Tibial artery (tissue), 4 donors: Measurements from ENCODE around the gene UFSP2.

Experiments used
- DNase-seq, 2 donors: peaks; one replicate each; pipeline ENCODE4 v3.0.0-alpha.2; 2019
- H3K27ac ChIP-seq, 2 donors: fragments of 200-600 bp; sonication (generic) in 1 of 2; 1 replicate in 1 of 2; 2 replicates in 1 of 2; pipeline ENCODE4 v1.5.1; 2018 to 2019; ENCODE audit warnings: mild to moderate bottlenecking in 1 of 2
- H3K27me3 ChIP-seq, 2 donors: fragments of 200-600 bp; sonication (generic) in 1 of 2; one replicate each; pipeline versions ENCODE4 v1.5.1 to v1.6.0; 2016 to 2019
- H3K36me3 ChIP-seq, 3 donors: fragments of 200-600 bp; sonication (generic) in 2 of 3; one replicate each; pipeline ENCODE4 v1.5.1; 2016 to 2019; ENCODE audit warnings: mild to moderate bottlenecking in 2 of 3
- H3K4me1 ChIP-seq, 4 donors: fragments of 200-600 bp; sonication (generic) in 2 of 4; 1 replicate in 3 of 4; 2 replicates in 1 of 4; pipeline ENCODE4 v1.5.1; 2016 to 2019
- H3K4me3 ChIP-seq, 2 donors: fragments of 200-600 bp; sonication (generic) in 1 of 2; 1 replicate in 1 of 2; 2 replicates in 1 of 2; pipeline ENCODE4 v1.5.1; 2018 to 2019; ENCODE audit warnings: mild to moderate bottlenecking in 2 of 2
- H3K9me3 ChIP-seq, 3 donors: fragments of 200-600 bp; sonication (generic) in 1 of 3; one replicate each; pipeline ENCODE4 v1.5.1; 2016 to 2019
- intact Hi-C: fragments of 100-400 bp; cut with DNase I; formaldehyde crosslinking; loops from one replicate; pipeline ENCODE4 v1.15.0; 2023; ENCODE audit warnings: low total_unique reads
- TF ChIP-seq, protein P1 (sequence below), 2 experiments: fragments of 200-600 bp in 1 of 2; fragments of 450-650 bp in 1 of 2; IDR thresholded peaks; one replicate each; pipeline ENCODE4 v1.5.1; 2017 to 2019; ENCODE audit warnings: antibody characterized with exemption in 2 of 2, mild to moderate bottlenecking in 1 of 2, moderate library complexity in 1 of 2

The UFSP2 gene

DNA sequence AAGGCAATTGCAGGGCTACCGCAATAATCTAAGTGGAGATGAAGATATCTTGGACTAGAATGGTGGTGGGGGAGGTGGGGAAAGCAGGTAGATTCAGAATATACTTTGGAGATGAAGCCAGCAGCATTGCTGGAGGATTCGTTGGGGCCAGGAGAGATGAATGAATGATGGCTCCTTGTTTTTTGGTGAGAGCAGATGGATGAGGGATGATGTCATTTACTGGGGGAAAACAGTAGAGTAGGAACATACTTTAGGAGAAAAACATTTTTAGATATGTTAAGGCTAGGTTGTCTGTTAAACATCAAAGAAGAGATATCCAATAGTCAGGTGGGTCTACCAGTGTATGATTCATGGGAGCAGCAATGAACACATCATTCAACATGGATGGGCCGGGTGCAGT lies 39.9 kb upstream of the UFSP2 start:
- H3K4me3 ChIP-seq = no peak overlapping the region
- TF ChIP-seq, protein P1, sequence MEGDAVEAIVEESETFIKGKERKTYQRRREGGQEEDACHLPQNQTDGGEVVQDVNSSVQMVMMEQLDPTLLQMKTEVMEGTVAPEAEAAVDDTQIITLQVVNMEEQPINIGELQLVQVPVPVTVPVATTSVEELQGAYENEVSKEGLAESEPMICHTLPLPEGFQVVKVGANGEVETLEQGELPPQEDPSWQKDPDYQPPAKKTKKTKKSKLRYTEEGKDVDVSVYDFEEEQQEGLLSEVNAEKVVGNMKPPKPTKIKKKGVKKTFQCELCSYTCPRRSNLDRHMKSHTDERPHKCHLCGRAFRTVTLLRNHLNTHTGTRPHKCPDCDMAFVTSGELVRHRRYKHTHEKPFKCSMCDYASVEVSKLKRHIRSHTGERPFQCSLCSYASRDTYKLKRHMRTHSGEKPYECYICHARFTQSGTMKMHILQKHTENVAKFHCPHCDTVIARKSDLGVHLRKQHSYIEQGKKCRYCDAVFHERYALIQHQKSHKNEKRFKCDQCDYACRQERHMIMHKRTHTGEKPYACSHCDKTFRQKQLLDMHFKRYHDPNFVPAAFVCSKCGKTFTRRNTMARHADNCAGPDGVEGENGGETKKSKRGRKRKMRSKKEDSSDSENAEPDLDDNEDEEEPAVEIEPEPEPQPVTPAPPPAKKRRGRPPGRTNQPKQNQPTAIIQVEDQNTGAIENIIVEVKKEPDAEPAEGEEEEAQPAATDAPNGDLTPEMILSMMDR (IDR thresholded peaks at IDR 0.05) = no peak
- intact Hi-C loops = loop anchor here (10.0 kb wide), 1 partner anchor 261 kb away; the partner anchor contains the start of genes CFAP97 and SNX25

DNA sequence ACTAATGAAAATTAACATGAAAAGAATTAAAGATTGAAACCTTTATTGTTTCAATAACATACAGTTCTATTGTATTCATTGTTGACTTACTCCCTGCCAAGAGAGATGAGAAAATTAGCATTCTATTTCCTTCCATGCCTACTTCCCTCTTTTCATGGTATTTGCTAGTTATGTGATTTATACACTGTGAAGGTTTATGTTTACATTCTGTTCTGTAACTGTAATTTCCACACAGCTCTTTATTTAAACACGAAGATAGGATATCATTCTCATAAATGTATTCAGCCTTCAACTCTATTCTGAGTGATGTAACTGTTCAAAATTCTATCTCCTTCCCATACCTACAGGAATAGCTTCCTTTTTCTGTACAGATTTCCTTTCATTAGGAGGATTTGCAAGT lies 39.1 kb upstream of the UFSP2 start:
- H3K9me3 ChIP-seq = no peaks in the 10 kb centered on the region
- H3K27ac ChIP-seq = no peak overlapping the region
- H3K4me1 ChIP-seq = peaks cover 0 to 21% (median 0%) of the 10 kb centered on the region in 4 donors
- H3K4me3 ChIP-seq = no peak overlapping the region
- no peaks in the 10 kb centered on the region for H3K27me3 ChIP-seq
- no peak for DNase-seq
- peaks cover 0 to under 1% (median 0%) of the 10 kb centered on the region in 3 donors for H3K36me3 ChIP-seq
- intact Hi-C loops = loop anchor here (10.0 kb wide), 1 partner anchor 260 kb away; the partner anchor contains the start of genes CFAP97 and SNX25
- TF ChIP-seq, protein P1 (IDR thresholded peaks at IDR 0.05) = no peak

More for the DNA sequence above, 39.9 kb upstream of the UFSP2 start:
- Histone ChIP-seq H3K36me3 (no peaks in the 10 kb centered on the region), H3K9me3 (no peaks in the 10 kb centered on the region), H3K27me3 (no peaks in the 10 kb centered on the region), H3K4me1 (peaks cover 0 to 25% (median 0%) of the 10 kb centered on the region in 4 donors), H3K27ac (no peak overlapping the region)
- DNase-seq = no peak

DNA sequence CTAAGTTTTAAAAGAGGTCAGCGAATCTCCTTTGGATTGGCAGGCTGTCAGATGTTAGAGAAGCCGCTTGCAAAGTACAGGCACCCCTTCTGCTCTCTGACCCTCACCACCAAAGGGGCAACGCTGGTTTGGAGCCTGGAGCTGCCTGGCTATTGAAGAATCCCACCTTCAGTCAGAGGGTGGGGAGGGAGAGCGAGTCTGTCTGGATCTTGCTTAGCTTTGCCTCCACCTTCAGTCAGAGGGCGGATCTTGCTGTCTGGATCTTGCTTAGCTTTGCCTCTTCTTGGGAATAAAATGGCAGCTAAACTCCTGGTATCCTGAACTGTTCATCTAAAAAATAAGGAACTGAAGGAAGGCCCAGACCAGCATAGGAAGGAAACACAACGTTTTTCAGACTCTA lies 38.4 kb upstream of the UFSP2 start:
- Histone ChIP-seq H3K9me3 (no peaks in the 10 kb centered on the region), H3K36me3 (peaks cover 0 to 7% (median 0%) of the 10 kb centered on the region in 3 donors), H3K27me3 (no peaks in the 10 kb centered on the region), H3K27ac (no peak overlapping the region), H3K4me3 (no peak overlapping the region), H3K4me1 (peaks cover 0 to 16% (median 0%) of the 10 kb centered on the region in 4 donors)
- intact Hi-C loops = loop anchor here (10.0 kb wide), 1 partner anchor 259 kb away; the partner anchor contains the start of genes CFAP97 and SNX25
- TF ChIP-seq, protein P1 (IDR thresholded peaks at IDR 0.05) = no peak
- DNase-seq = no peak

DNA sequence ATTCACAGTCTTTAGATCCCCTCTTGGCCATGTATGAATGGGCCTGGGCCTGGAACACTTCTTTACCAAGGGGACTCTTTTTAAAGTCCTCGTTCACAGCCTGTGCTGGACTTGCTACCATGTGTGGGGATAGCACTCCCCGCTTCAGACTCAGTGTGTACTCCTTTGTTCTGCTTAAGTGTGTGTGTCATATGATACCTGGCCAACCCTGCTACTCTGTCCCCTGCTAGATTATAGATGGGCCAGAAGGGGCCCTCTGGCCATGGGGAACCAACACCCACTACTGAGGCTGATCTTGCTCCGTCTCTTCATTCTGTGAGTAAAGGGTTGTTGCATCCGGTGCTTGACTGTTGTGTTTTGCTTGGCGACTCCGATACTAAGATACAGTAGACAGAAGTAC lies 37.8 kb upstream of the UFSP2 start:
- Histone ChIP-seq H3K27ac (no peak overlapping the region), H3K27me3 (no peaks in the 10 kb centered on the region), H3K4me3 (no peak overlapping the region), H3K9me3 (no peaks in the 10 kb centered on the region), H3K4me1 (peaks cover 0 to 16% (median 0%) of the 10 kb centered on the region in 4 donors), H3K36me3 (peaks cover 0 to 7% (median 0%) of the 10 kb centered on the region in 3 donors)
- no peak for DNase-seq
- intact Hi-C loops = loop anchor here (10.0 kb wide), 1 partner anchor 259 kb away; the partner anchor contains the start of genes CFAP97 and SNX25
- TF ChIP-seq, protein P1 (IDR thresholded peaks at IDR 0.05) = no peak

DNA sequence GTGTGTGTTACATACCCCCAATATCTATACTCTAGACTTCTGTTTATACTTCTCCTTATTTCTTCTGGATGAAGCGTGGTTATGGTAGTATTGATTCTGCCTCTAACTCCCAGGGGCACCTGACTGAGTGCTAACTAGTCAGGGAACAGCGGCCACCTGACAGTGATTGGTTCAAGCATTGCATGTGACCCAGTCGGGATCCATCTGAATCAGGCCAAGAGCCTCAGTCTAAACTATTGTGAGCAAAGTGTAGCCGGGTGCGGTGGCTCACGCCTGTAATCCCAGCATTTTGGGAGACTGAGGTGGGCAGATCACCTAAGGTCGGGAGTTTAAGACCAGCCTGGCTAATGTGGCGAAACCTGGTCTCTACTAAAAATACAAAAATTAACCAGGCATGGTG lies 35.8 kb upstream of the UFSP2 start:
- Histone ChIP-seq H3K27me3 (no peaks in the 10 kb centered on the region), H3K9me3 (no peaks in the 10 kb centered on the region), H3K36me3 (peaks cover 0 to 7% (median 0%) of the 10 kb centered on the region in 3 donors), H3K4me1 (peaks cover 0 to 1% (median 0%) of the 10 kb centered on the region in 4 donors), H3K4me3 (no peak overlapping the region), H3K27ac (no peak overlapping the region)
- intact Hi-C loops = loop anchor here (10.0 kb wide), 1 partner anchor 257 kb away; the partner anchor contains the start of genes CFAP97 and SNX25
- no peak for DNase-seq
- TF ChIP-seq, protein P1 (IDR thresholded peaks at IDR 0.05) = no peak
